ENCODE results near the gene LYPD5. TPM values are rescaled to one million over a fixed set of nuclear protein-coding genes. Genes with fewer than 3 reads are reported as not detected.
"Not testable (repeated sequence)": the region's sequence is repeated elsewhere in the genome, so short reads cannot be mapped to it uniquely, and the experiment has no call there.

Gene LYPD5, protein sequence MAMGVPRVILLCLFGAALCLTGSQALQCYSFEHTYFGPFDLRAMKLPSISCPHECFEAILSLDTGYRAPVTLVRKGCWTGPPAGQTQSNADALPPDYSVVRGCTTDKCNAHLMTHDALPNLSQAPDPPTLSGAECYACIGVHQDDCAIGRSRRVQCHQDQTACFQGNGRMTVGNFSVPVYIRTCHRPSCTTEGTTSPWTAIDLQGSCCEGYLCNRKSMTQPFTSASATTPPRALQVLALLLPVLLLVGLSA
- not detected in 2 replicates for total RNA-seq (2014; rRNA removed; shearing (Covaris generic); ENCODE audit: low replicate concordance)

DNA sequence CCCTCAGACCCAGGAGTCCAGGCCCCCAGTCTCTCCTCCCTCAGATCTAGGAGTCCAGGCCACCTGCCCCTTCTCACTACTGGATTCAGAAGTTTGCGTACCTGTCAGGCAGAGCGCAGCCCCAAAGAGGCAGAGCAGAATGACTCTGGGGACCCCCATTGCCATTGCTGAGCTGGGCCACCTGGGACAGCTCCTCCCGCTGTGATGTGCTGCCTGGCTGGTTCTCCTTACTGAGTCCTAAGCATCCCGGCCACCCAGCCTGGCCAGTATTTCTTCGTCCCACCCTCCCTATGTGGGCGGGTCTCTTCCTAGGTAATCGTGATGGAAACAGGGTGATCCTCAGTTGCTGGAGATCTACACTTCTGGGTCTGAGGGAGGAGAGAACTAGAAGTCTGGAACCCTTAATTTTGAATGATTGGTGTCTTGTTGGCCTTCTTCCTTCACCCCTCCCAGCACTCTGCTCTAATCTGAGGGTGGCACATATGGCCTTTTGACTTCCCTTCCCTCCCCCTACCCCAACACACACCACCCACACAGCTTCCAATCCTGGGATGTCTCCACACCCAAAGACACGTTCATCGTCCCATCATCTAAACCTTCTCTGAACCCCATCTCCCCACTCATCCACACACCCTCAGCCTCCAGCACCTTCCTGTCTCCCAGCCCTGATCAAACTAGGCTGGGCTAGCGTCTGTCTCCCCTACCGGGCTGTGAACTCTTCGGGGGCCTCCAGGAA lies at the start of gene LYPD5:
Gene LYPD5 (minus strand): TSS at position 232 of the 736 bp plus-strand sequence. CDS start 67 bp downstream, at position 165.
- no peaks in the 10 kb centered on the region for H3K9me3 ChIP-seq
- no peaks in the 10 kb centered on the region for H3K27me3 ChIP-seq
- H3K36me3 ChIP-seq: no peaks in the 10 kb centered on the region
- DNase-seq: no peak
- no peak within 1 kb of the TSS for H3K4me3 ChIP-seq

DNA sequence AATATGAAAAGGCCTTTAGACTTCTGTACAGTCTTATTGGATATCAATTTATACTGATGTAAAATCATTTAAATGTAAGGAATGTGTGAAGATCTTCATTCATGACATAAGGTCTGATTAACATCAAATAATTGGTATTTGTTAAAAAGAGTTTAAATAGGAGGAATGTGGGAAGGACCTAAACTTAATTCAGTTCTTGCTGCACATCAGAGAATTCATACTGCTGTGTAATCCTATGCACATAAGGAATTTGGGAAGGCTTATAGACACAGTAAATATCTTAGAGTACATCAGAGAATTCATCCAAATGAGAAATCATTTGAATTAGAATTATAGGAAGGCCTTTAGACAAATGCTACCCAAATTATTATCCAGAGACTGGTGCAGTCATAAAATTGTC lies 46.6 kb upstream of the LYPD5 start:
- Histone ChIP-seq H3K36me3 (peaks cover 55% of the 10 kb centered on the region), H3K9me3 (peaks cover 67% of the 10 kb centered on the region), H3K27me3 (no peaks in the 10 kb centered on the region)

GRCh38 chr19:43847884-43848283 lies 45.6 kb upstream of the LYPD5 start:
- Histone ChIP-seq H3K27me3 (no peaks in the 10 kb centered on the region), H3K9me3 (peaks cover 75% of the 10 kb centered on the region), H3K4me3 (no peak overlapping the region), H3K36me3 (peaks cover 65% of the 10 kb centered on the region)
- no peak for DNase-seq

More for the DNA sequence above, 46.6 kb upstream of the LYPD5 start:
- no peak overlapping the region for H3K4me3 ChIP-seq
- DNase-seq: no peak

- Histone ChIP-seq H3K36me3 (peaks cover 71% of the 10 kb centered on the region), H3K9me3 (peaks cover 78% of the 10 kb centered on the region), H3K4me3 (no peak overlapping the region), H3K27me3 (no peaks in the 10 kb centered on the region)
- DNase-seq: no peak
Observed at GRCh38 chr19:43847246-43847645, 45.0 kb upstream of the LYPD5 start.

DNA sequence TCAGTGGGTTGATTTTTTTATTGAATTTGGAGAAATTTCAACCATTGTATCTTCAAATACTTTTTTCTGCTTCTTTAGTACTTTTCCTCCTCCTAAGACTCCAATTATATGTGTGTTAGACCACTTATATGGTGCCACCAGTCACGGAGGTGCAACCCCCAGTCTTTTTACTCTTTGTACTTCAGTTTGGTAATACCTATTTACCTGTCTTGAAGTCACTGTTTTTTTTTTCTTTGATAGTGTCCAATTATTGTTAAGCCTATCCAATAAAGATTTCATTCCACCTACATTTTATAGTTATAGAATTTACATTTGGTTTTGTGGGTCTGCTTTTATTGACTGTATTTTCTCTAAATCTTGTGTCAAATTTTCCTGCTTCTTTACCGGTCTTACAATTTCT lies 39.8 kb upstream of the LYPD5 start:
- H3K27me3 ChIP-seq: no peaks in the 10 kb centered on the region
- H3K4me3 ChIP-seq: no peak overlapping the region
- H3K36me3 ChIP-seq: peaks cover 85% of the 10 kb centered on the region
- no peak for DNase-seq
- H3K9me3 ChIP-seq: peaks cover 69% of the 10 kb centered on the region

- H3K4me3 ChIP-seq: no peak overlapping the region
- H3K9me3 ChIP-seq: peaks cover 54% of the 10 kb centered on the region
- H3K27me3 ChIP-seq: no peaks in the 10 kb centered on the region
- H3K36me3 ChIP-seq: peaks cover 93% of the 10 kb centered on the region
- no peak for DNase-seq
Observed at GRCh38 chr19:43839139-43839538, 36.9 kb upstream of the LYPD5 start.

DNA sequence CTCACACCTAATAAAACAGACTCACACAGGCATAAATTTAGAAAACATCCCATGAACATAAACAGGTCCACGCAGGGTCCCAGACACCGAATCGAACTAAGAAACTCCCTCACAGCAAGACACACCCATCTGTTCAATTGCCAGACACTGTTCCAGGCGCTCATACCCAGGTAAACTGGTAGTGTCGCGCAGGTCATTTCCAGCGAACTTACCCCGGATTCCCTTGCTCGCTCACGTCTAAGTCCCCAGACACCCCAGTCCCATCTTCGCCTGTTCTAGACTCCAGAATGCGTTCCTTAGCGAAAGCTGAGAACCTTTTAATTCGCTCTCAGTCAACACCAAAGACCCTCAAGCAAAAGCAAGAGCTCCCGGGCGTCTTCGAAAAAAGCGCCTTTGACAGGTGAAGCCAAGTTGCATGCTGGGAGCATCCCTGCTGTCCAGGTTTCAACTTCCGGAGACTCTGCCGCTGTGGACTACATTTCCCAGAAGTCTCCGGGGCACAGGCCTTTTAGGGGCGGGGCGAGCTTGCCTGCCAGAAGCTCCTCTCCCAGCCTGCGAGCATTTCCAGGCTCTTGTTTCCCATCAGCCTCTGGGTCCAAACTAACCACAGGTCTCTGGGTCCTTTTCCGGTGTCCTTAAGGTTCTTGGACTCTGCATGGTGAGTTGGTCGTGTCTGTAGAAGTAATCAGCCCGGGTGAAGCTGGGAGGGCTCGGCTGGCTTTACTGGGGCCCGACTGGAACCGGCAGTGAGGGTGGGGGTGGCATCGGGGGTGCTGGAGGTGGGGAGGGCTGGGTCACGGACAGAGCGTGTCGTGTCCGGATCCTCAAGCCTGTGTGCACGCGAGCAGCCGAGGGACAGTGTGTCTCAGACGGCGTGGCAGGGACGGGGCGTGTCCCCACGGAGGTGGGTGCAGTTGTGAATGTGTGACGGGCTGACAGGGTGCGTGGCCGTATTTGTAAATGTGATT lies 24.8 kb upstream of the LYPD5 start, which contains the start of gene ZNF283:
Gene ZNF283 (plus strand): TSS at position 535 of the 968 bp plus-strand sequence. CDS start 6,184 bp downstream, outside the sequence.
- H3K27me3 ChIP-seq: no peaks in the 10 kb centered on the region
- peaks cover 35% of the 10 kb centered on the region for H3K36me3 ChIP-seq
- peak within 1 kb of the TSS; percentile 59 for H3K4me3 ChIP-seq
- H3K9me3 ChIP-seq: peaks cover 16% of the 10 kb centered on the region
- DNase-seq: peak; percentile 88

DNA sequence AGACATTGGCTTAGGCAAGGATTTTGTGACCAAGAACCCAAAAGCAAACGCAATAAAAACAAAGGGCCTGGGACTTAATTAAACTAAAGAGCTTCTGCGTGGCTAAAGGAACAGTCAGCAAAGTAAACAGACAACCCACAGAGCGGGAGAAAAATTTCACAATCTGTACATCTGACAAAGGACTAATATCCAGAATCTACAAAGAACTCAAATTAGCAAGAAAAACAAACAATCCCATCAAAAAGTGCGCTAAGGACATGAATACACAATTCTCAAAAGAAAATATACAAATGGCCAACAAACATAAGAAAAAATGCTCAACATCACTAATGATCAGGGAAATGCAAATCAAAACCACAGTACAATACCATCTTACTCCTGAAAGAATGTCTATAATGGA lies 22.3 kb upstream of the LYPD5 start:
- H3K9me3 ChIP-seq: peaks cover 19% of the 10 kb centered on the region
- not testable (repeated sequence) for DNase-seq, H3K27me3 ChIP-seq, H3K4me3 ChIP-seq
- peaks cover 19% of the 10 kb centered on the region for H3K36me3 ChIP-seq

- not testable (repeated sequence) for DNase-seq, H3K27me3 ChIP-seq, H3K4me3 ChIP-seq
- peaks cover 19% of the 10 kb centered on the region for H3K9me3 ChIP-seq
- peaks cover 12% of the 10 kb centered on the region for H3K36me3 ChIP-seq
Observed at GRCh38 chr19:43823856-43824255, 21.6 kb upstream of the LYPD5 start.

DNA sequence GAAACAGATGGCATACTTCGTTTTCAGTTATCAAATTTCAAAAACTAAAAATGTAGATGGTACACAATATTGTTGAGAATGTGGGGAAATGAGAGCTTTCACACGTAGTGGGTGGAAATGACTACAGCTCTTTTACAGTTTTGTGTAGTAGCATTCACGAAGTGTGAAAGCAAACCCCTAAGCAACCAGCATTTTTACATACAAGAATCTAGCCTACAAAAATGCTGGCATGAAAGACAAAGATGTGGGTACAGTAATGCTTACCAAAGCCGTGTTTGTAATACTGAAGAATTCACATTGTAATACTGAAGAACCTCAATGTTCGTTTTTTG lies 18.6 kb upstream of the LYPD5 start:
- H3K9me3 ChIP-seq: peaks cover 7% of the 10 kb centered on the region
- H3K27me3 ChIP-seq: no peaks in the 10 kb centered on the region
- no peak for DNase-seq
- H3K4me3 ChIP-seq: no peak overlapping the region
- no peaks in the 10 kb centered on the region for H3K36me3 ChIP-seq

GRCh38 chr19:43820098-43820883 lies 18.0 kb upstream of the LYPD5 start:
- Histone ChIP-seq H3K9me3 (peaks cover 7% of the 10 kb centered on the region), H3K27me3 (no peaks in the 10 kb centered on the region), H3K4me3 (no peak overlapping the region), H3K36me3 (no peaks in the 10 kb centered on the region)
- DNase-seq: no peak

- DNase-seq: no peak
- Histone ChIP-seq H3K9me3 (peaks cover 7% of the 10 kb centered on the region), H3K27me3 (no peaks in the 10 kb centered on the region; the same call in 1 of the 2 replicates), H3K36me3 (no peaks in the 10 kb centered on the region), H3K4me3 (no peak overlapping the region)
Observed at GRCh38 chr19:43818500-43818899, 16.3 kb upstream of the LYPD5 start.

DNA sequence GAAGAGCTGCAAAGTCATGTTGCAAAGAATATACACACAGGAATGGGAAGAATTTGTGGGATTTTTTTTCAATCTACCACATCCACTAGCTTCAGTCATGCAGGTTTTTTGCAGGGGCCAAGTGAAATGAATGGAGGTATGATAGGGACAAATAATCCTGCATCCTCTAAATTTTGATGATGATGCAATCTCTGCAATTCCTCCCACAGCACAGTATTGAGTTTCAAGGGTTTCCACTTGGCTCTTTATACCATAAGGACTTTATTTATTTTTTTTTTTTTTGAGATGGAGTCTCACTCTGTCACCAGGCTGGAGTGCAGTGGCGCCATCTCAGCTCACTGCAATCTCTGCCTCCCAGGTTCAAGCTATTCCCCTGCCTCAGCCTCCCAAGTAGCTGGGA lies 15.2 kb upstream of the LYPD5 start:
- H3K27me3 ChIP-seq, H3K36me3 ChIP-seq, H3K4me3 ChIP-seq, H3K9me3 ChIP-seq, DNase-seq: not testable (repeated sequence)

- Histone ChIP-seq H3K9me3 (no peaks in the 10 kb centered on the region; the same call in 1 of the 2 replicates), H3K27me3 (peaks cover 3% of the 10 kb centered on the region), H3K4me3 (no peak overlapping the region), H3K36me3 (no peaks in the 10 kb centered on the region)
- DNase-seq: no peak
Observed at GRCh38 chr19:43814663-43815352, 12.6 kb upstream of the LYPD5 start.

DNA sequence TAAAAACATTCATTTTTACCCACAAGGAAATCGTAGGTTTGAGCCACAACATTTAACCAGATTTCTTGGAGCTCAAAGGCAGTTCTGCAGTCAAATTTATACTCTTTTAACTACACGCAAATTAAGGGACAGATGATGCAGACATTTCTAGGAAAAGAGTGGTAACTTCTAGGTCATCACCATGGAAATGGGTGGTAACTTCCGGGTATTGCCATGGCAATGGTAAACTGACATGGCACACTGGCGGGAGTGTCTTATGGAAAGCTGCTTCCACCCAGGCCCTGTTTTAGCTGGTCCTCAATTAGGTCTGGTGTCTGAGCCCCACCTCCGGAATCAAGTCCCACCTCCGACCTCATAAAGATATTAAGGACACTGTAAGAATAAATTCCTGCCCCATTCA lies 10.4 kb upstream of the LYPD5 start:
- DNase-seq: no peak
- Histone ChIP-seq H3K9me3 (no peaks in the 10 kb centered on the region; the same call in 1 of the 2 replicates), H3K36me3 (no peaks in the 10 kb centered on the region), H3K4me3 (no peak overlapping the region), H3K27me3 (peaks cover 3% of the 10 kb centered on the region)

DNA sequence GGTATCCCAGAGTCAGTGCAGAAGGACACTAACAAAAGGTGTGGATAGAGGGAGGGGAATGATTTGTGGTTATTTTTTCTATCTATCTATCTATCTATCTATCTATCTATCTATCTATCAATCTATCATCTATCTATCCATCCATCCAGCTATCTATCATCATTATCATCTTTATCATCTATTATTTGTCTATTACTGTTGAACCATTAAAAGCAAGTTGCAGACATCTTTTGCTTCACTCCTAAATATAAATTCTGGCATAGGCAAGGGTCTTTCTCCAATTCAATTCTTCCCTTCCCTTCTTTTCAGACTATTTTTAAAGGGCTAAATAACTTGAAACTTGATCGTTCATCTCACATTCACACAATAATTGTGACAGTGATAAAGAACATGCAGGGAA lies 10.0 kb upstream of the LYPD5 start:
- DNase-seq: no peak
- Histone ChIP-seq H3K4me3 (no peak overlapping the region), H3K36me3 (no peaks in the 10 kb centered on the region), H3K9me3 (no peaks in the 10 kb centered on the region), H3K27me3 (peaks cover 3% of the 10 kb centered on the region)

All from MG63 (cell line).